ENCODE measurements around the gene EPB41L4B.

EPB41L4B gene

GRCh38 chr9:109122726-109123621, 197.9 kb downstream of the EPB41L4B start:
- no peak for DNase-seq (ENCODE audit: low read depth, low spot score)
